Right lobe of liver (tissue), 4 donors: ENCODE results near the gene SLC35B4.

Experiments used
- CTCF ChIP-seq, 4 donors: fragments of 200-600 bp in 3 of 4; fragments of 450-650 bp in 1 of 4; IDR thresholded peaks; one replicate each; pipeline versions ENCODE4 v1.5.1 to v1.8.0; 2016 to 2022; ENCODE audit warnings: antibody characterized with exemption in 4 of 4, mild to moderate bottlenecking in 2 of 4
- POLR2A ChIP-seq: fragments of 450-650 bp; IDR thresholded peaks from one replicate; pipeline ENCODE4 v1.6.1; 2017; ENCODE audit warnings: antibody characterized with exemption, mild to moderate bottlenecking
- donor health status: DM: no; HTN: no; CAD: no.
- donor health status: DM: no; HTN: no; CAD: no.
- donor health status: DM: no; HTN: yes; CAD: no.

GRCh38 chr7:134364619-134365037 is 47.9 kb upstream of the SLC35B4 start:
- TF ChIP-seq CTCF (IDR thresholded peaks at IDR 0.05) = no peak
- TF ChIP-seq POLR2A = no peak
